Right atrium auricular region (tissue), 2 donors: ENCODE results near the gene SEPSECS. TPM values are rescaled to one million over a fixed set of nuclear protein-coding genes. Genes with fewer than 3 reads are reported as not detected.

Experiments used
- DNase-seq: peaks from one replicate; pipeline ENCODE4 v3.0.0-alpha.2; 2019; ENCODE audit warnings: low spot score
- H3K27ac ChIP-seq, 2 donors: fragments of 200-600 bp; sonication (generic); 1 replicate in 1 of 2; 2 replicates in 1 of 2; pipeline ENCODE4 v1.5.1; 2016 to 2019
- H3K27me3 ChIP-seq, 2 donors: fragments of 200-600 bp; sonication (generic); one replicate each; pipeline versions ENCODE4 v1.5.1 to v1.6.0; 2017 to 2019
- H3K36me3 ChIP-seq: fragments of 200-600 bp; sonication (generic); one replicate; pipeline ENCODE4 v1.5.1; 2016
- H3K4me1 ChIP-seq, 2 donors: fragments of 200-600 bp; sonication (generic); one replicate each; pipeline versions ENCODE4 v1.5.1 to v1.6.0; 2017 to 2019
- H3K4me3 ChIP-seq, 2 donors: fragments of 200-600 bp; sonication (generic); 1 replicate in 1 of 2; 2 replicates in 1 of 2; pipeline ENCODE4 v1.5.1; 2017 to 2019; ENCODE audit warnings: mild to moderate bottlenecking in 1 of 2, moderate library complexity in 1 of 2
- H3K9me3 ChIP-seq, 2 donors: fragments of 200-600 bp; sonication (generic); one replicate each; pipeline ENCODE4 v1.5.1; 2019
- CTCF ChIP-seq, 2 donors: fragments of 200-600 bp; sonication (generic); IDR thresholded peaks; one replicate each; pipeline ENCODE4 v1.5.1; 2019; ENCODE audit warnings: antibody characterized with exemption in 2 of 2
- total RNA-seq, 2 donors: library from RNA; depleted of rRNA; stranded (reverse); fragments of >200 nt; gene quantifications; one replicate each; pipeline ENCODE4 v1.1.0, GENCODE V29; 2016

The SEPSECS gene
- total RNA-seq, 2 donors from 2014 or later, result 2.4 to 3.9 TPM

DNA sequence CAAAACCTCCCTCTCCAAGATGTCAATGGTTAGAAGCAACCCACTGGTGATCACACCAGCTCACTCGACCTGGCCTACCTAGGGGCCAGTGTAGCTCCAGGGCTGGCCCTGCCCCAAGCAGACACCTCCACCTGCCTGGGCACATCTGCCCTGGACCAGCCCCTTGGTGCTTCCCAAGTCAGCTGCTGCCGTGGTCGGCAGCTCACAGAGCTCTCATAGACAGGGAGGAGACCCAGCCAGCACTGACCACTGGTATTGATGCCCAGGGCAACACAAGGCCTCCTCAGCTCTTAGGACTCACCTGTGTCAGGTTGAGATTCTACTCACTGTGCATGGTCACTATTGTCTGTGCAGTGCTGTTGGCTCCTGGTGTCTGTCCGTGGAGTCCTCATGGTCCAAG, 51.7 kb downstream of the SEPSECS start:
- Histone ChIP-seq H3K36me3 (no peaks in the 10 kb centered on the region), H3K27me3 (no peaks in the 10 kb centered on the region), H3K9me3 (no peaks in the 10 kb centered on the region), H3K4me3 (no peak overlapping the region), H3K4me1 (peaks cover 0 to 22% of the 10 kb centered on the region in 2 donors), H3K27ac (no peak overlapping the region)
- TF ChIP-seq CTCF (IDR thresholded peaks at IDR 0.05), result no peak
- no peak for DNase-seq

DNA sequence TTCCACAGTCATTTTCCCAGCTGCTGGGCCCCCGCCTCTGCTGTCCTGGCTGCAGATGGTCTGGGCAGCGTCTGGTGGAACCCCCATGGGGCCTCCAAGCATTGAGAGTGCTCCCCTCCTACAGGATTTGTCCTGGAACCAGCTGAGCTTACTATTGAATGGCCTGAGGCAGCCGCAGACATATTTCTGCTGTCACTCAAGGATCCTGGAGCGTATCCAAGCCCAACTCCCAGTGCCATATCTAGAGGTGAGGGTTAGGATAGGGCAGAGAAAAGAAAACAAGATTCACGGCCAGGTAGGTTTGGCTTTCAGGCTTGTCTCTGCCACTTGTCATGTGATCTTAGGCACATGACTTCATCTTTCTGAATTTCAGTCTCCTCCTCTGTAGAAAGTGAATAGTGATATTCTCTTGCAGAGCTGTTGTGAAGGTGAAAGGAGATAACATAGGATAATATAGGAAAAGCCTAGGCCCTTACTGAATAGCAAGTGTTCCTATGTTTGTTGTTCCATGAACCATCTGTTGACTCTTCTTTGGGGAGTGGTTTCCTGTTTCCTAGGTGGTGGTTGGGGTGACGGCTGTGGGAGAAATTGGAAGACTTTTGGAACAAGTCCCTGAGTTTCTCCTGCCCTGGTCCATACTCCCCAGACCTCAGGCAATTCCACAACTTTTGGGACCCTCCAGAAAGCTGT, 52.3 kb downstream of the SEPSECS start:
- Histone ChIP-seq H3K4me1 (peaks cover 0 to 28% of the 10 kb centered on the region in 2 donors), H3K27ac (no peak overlapping the region), H3K9me3 (no peaks in the 10 kb centered on the region), H3K36me3 (no peaks in the 10 kb centered on the region), H3K27me3 (no peaks in the 10 kb centered on the region), H3K4me3 (no peak overlapping the region)
- no peak for DNase-seq
- TF ChIP-seq CTCF (IDR thresholded peaks at IDR 0.05), result no peak

DNA sequence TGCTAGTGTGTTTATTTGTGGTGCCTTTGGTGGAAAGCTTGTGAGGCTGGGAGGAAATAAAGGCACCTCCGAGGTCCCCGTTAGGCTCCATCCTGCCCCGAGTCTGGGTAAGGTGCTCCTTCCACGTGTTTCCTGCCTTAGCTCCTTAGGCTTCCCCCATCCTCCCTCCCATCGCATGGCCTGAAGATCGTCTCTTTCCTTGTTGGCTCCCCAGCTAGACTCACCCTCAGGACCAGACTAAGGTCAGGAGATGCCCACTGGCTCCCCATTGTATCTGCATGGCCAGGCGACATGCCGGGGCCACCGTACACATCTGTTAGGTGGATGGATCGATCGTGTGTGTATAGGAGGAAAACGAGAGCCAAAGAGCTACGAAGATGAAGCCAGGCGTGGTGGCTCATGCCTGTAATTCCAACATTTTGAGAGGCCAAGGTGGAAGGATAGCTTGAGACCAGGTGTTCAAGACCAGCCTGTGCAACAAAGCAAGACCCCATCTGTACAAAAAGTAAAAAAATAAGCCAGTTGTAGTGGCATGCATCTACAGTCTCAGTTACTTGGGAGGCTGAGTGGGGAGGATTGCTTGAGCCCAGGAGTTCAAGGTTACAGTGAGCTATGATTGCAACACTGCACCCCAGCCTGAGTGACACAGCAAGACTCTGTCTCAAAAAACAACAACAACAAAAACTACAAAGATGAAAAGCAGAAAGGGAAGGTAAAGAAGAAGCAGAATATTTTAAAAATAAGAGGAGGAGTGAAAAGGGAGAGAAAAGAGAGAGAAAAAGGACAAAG, 53.7 kb downstream of the SEPSECS start:
- H3K27me3 ChIP-seq, result no peaks in the 10 kb centered on the region
- no peak overlapping the region for H3K27ac ChIP-seq
- no peak for TF ChIP-seq CTCF (IDR thresholded peaks at IDR 0.05)
- H3K4me3 ChIP-seq, result no peak overlapping the region
- DNase-seq, result no peak
- H3K4me1 ChIP-seq, result peaks cover 0 to 35% of the 10 kb centered on the region in 2 donors
- no peaks in the 10 kb centered on the region for H3K36me3 ChIP-seq
- peaks cover 0 to 3% of the 10 kb centered on the region in 2 donors for H3K9me3 ChIP-seq

DNA sequence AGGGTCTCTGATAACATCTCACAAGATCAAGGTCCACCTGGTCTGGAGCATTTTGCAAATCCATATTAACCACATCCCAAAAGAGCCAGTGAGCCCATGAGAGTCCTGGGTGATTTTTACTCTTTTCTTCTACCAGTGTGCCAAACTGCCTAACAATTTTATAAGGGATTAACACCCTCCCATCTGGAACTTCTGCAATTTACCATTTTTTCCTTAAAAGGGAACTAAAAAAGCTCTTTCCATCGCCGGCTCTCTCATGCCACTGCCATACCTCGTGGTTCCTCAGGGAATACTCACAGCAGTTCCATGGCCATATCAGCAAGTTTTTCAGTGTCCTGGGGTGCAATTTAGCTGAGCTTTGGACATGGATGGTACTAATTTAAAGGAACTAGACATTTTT, 55.7 kb downstream of the SEPSECS start:
- TF ChIP-seq CTCF (IDR thresholded peaks at IDR 0.05), result no peak
- Histone ChIP-seq H3K9me3 (peaks cover 0 to 3% of the 10 kb centered on the region in 2 donors), H3K4me1 (peaks cover 0 to 46% of the 10 kb centered on the region in 2 donors), H3K4me3 (no peak overlapping the region), H3K36me3 (no peaks in the 10 kb centered on the region), H3K27me3 (no peaks in the 10 kb centered on the region), H3K27ac (no peak overlapping the region)
- DNase-seq, result no peak

DNA sequence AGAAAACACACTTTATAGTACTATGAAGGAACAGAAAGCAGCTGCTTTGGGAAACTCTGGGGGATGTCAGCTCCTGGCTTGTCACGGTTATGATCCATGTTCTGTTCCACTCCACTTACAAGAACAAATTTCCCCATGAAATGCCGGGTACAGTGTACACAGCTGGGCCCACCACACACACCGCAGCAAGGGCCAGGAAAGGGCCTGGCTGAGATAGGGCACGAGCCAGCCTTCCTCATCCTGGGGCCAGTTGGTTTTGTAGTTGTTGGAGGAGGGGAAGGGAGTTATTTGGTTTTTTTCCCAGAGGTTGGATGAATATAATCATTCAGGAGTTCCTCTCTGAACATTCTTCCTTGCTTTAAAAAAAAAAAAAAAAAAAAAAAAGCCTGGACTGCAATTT, 56.8 kb downstream of the SEPSECS start:
- H3K9me3 ChIP-seq, result peaks cover 0 to 3% of the 10 kb centered on the region in 2 donors
- no peak for TF ChIP-seq CTCF (IDR thresholded peaks at IDR 0.05)
- H3K4me3 ChIP-seq, result no peak overlapping the region
- no peak for DNase-seq
- H3K4me1 ChIP-seq, result peaks cover 0 to 56% of the 10 kb centered on the region in 2 donors
- H3K27me3 ChIP-seq, result no peaks in the 10 kb centered on the region
- peak overlapping the region; percentile 62 to 65 for H3K27ac ChIP-seq
- H3K36me3 ChIP-seq, result no peaks in the 10 kb centered on the region
